Measurements from ENCODE around the gene PHKA2. TPM values are rescaled to one million over a fixed set of nuclear protein-coding genes. Genes with fewer than 3 reads are reported as not detected.
A peak's percentile ranks its signal among the peaks of the same experiment; 100 is the strongest.

Gene PHKA2
- total and polyA plus RNA-seq, 2 donors (not counting 1 experiment from before 2014, with no cell fraction given) = 7.9 to 8.3 TPM

DNA sequence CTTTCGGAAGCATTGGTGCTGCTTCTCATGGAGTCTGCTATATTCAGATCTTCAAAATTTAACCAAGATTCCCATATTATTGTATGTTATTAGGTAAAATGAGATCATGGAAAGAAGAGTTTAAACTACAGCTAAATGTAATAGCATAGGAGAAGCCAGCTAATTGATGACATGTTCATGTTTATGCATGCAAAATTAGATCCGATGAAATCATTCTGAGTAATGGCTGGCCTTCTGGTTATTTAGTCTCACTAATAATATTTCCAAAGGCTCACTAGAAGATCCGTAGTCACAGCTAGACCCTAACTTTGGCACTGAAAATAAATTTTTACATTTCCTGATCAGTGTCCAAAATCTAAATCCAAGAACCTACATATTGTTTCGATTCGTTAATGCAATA, 19.8 kb upstream of the PHKA2 start:
- no peak for TF ChIP-seq EZH2 (IDR thresholded peaks at IDR 0.05; ENCODE audit: low read length, missing control alignments)
- TF ChIP-seq, protein P1, sequence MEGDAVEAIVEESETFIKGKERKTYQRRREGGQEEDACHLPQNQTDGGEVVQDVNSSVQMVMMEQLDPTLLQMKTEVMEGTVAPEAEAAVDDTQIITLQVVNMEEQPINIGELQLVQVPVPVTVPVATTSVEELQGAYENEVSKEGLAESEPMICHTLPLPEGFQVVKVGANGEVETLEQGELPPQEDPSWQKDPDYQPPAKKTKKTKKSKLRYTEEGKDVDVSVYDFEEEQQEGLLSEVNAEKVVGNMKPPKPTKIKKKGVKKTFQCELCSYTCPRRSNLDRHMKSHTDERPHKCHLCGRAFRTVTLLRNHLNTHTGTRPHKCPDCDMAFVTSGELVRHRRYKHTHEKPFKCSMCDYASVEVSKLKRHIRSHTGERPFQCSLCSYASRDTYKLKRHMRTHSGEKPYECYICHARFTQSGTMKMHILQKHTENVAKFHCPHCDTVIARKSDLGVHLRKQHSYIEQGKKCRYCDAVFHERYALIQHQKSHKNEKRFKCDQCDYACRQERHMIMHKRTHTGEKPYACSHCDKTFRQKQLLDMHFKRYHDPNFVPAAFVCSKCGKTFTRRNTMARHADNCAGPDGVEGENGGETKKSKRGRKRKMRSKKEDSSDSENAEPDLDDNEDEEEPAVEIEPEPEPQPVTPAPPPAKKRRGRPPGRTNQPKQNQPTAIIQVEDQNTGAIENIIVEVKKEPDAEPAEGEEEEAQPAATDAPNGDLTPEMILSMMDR (conservative IDR thresholded peaks at IDR 0.05 in 1 of 2, IDR thresholded peaks at IDR 0.05 in 1 of 2; ENCODE audit: low read depth in 1 of 2, low read length in 2 of 2) = no peak
- Histone ChIP-seq H2AFZ (ENCODE audit: low read length) (no peak overlapping the region), H3K4me3 (replicated peaks in 1 of 4; ENCODE audit: control extremely low read depth in 1 of 4, insufficient read depth in 1 of 4, low read depth in 3 of 4, low read length in 4 of 4) (no peak overlapping the region), H3K4me2 (ENCODE audit: extremely low read depth, insufficient read depth, low read length) (no peak overlapping the region), H3K27ac (ENCODE audit: insufficient read depth, low read length) (no peak overlapping the region), H3K79me2 (ENCODE audit: control insufficient read depth, insufficient read depth, low read length) (no peaks in the 10 kb centered on the region), H3K27me3 (ENCODE audit: control insufficient read depth, insufficient read depth, low read length) (no peaks in the 10 kb centered on the region), H3K9ac (ENCODE audit: insufficient read depth, low read length) (no peak overlapping the region), H3K36me3 (ENCODE audit: control insufficient read depth, insufficient read depth, low read length) (no peaks in the 10 kb centered on the region), H3K9me3 (ENCODE audit: control insufficient read depth, insufficient read depth, low read depth, low read length) (no peaks in the 10 kb centered on the region), H3K4me1 (ENCODE audit: control insufficient read depth, extremely low read depth, insufficient read depth, low read length) (peaks cover 2% of the 10 kb centered on the region), H4K20me1 (ENCODE audit: control insufficient read depth, extremely low read depth, insufficient read depth, low read length) (no peaks in the 10 kb centered on the region)
- DNase-seq (ENCODE audit: low read depth in 2 of 2) = no peak

DNA sequence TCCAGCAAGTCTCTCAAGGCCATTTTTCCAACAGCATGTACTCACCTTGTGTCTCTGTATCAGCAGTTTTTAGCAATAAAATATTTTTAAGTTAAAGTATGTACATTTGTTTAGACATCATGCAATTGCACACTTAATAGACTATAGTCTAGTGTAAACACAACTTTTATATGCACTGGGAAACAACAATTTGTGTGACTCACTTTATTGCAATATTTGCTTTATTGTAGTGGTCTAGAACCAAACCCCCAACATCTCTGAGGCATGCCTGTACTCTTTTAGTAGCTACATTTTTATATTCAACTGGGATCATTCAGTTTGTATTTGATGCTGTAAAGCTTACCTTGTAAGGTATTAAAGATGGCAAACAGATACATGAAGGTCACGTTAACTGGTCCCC, 14.7 kb upstream of the PHKA2 start:
- no peak for TF ChIP-seq EZH2 (IDR thresholded peaks at IDR 0.05; ENCODE audit: low read length, missing control alignments)
- TF ChIP-seq, protein P1 (conservative IDR thresholded peaks at IDR 0.05 in 1 of 2, IDR thresholded peaks at IDR 0.05 in 1 of 2; ENCODE audit: low read depth in 1 of 2, low read length in 2 of 2) = no peak
- Histone ChIP-seq H3K36me3 (ENCODE audit: control insufficient read depth, insufficient read depth, low read length) (no peaks in the 10 kb centered on the region), H3K9ac (ENCODE audit: insufficient read depth, low read length) (no peak overlapping the region), H3K4me1 (ENCODE audit: control insufficient read depth, extremely low read depth, insufficient read depth, low read length) (no peaks in the 10 kb centered on the region), H3K9me3 (ENCODE audit: control insufficient read depth, insufficient read depth, low read depth, low read length) (no peaks in the 10 kb centered on the region), H3K27ac (ENCODE audit: insufficient read depth, low read length) (no peak overlapping the region), H2AFZ (ENCODE audit: low read length) (no peak overlapping the region), H3K4me2 (ENCODE audit: extremely low read depth, insufficient read depth, low read length) (no peak overlapping the region), H3K27me3 (ENCODE audit: control insufficient read depth, insufficient read depth, low read length) (no peaks in the 10 kb centered on the region), H3K4me3 (replicated peaks in 1 of 4; ENCODE audit: control extremely low read depth in 1 of 4, insufficient read depth in 1 of 4, low read depth in 3 of 4, low read length in 4 of 4) (no peak overlapping the region), H3K79me2 (ENCODE audit: control insufficient read depth, insufficient read depth, low read length) (no peaks in the 10 kb centered on the region), H4K20me1 (ENCODE audit: control insufficient read depth, extremely low read depth, insufficient read depth, low read length) (no peaks in the 10 kb centered on the region)
- no peak for DNase-seq (ENCODE audit: low read depth in 2 of 2)

DNA sequence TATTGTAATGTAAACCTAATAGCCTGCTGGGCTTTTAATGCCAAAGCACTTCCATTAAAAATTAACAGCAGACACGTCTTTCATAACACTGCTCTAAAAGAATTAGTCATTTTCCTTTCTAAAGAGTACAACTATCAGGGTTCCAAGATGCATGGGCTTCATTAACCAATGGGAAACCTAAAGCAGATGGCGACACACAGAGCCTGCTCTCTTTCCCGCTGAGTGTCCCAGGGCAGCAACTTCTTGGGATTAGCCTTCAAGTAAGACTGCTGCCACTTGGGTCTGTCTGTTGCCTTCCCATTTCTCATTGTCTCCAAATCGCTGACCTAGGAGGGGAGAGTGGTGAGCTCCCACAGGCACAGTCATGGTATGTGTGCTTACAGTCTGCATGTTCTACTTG, 14.0 kb upstream of the PHKA2 start:
- Histone ChIP-seq H3K79me2 (ENCODE audit: control insufficient read depth, insufficient read depth, low read length) (no peaks in the 10 kb centered on the region), H3K4me3 (replicated peaks in 1 of 4; ENCODE audit: control extremely low read depth in 1 of 4, insufficient read depth in 1 of 4, low read depth in 3 of 4, low read length in 4 of 4) (no peak overlapping the region), H4K20me1 (ENCODE audit: control insufficient read depth, extremely low read depth, insufficient read depth, low read length) (no peaks in the 10 kb centered on the region), H3K27ac (ENCODE audit: insufficient read depth, low read length) (no peak overlapping the region), H3K9ac (ENCODE audit: insufficient read depth, low read length) (no peak overlapping the region), H3K4me2 (ENCODE audit: extremely low read depth, insufficient read depth, low read length) (no peak overlapping the region), H3K27me3 (ENCODE audit: control insufficient read depth, insufficient read depth, low read length) (no peaks in the 10 kb centered on the region), H2AFZ (ENCODE audit: low read length) (no peak overlapping the region), H3K36me3 (ENCODE audit: control insufficient read depth, insufficient read depth, low read length) (no peaks in the 10 kb centered on the region), H3K9me3 (ENCODE audit: control insufficient read depth, insufficient read depth, low read depth, low read length) (no peaks in the 10 kb centered on the region), H3K4me1 (ENCODE audit: control insufficient read depth, extremely low read depth, insufficient read depth, low read length) (no peaks in the 10 kb centered on the region)
- peak in 1 of 2 donors; percentile 8 for DNase-seq (ENCODE audit: low read depth in 2 of 2)
- no peak for TF ChIP-seq EZH2 (IDR thresholded peaks at IDR 0.05; ENCODE audit: low read length, missing control alignments)
- TF ChIP-seq, protein P1 (conservative IDR thresholded peaks at IDR 0.05 in 1 of 2, IDR thresholded peaks at IDR 0.05 in 1 of 2; ENCODE audit: low read depth in 1 of 2, low read length in 2 of 2) = no peak

All from fibroblast of lung (primary cell).